ENCODE results near the gene HEXD. TPM values are rescaled to one million over a fixed set of nuclear protein-coding genes. Genes with fewer than 3 reads are reported as not detected.
"Not testable (repeated sequence)": the region's sequence is repeated elsewhere in the genome, so short reads cannot be mapped to it uniquely, and the experiment has no call there.

The HEXD gene
- total RNA-seq, 1 experiment from 2014 or later: 14.1 TPM

DNA sequence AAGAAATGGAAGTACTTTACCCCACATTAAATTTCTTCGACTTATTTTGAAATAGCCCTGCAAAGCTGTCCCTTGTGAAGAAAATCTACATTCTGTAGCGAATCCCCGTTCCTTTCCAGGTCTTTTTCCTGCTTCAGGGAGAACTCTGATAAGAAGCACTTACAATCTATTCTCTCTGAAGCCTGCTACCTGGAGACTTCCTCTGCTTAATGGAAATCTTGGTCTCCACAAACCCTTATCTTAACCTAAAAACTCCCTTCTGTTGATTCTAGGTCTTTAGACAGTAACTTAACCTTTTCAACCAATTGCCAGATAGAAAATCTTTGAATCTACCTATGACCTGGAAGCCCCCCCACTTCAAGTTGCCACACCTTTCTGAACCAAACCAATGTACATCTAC is 34.0 kb downstream of the HEXD start:
- DNase-seq (ENCODE audit: extremely low read depth, low read depth): no peak

DNA sequence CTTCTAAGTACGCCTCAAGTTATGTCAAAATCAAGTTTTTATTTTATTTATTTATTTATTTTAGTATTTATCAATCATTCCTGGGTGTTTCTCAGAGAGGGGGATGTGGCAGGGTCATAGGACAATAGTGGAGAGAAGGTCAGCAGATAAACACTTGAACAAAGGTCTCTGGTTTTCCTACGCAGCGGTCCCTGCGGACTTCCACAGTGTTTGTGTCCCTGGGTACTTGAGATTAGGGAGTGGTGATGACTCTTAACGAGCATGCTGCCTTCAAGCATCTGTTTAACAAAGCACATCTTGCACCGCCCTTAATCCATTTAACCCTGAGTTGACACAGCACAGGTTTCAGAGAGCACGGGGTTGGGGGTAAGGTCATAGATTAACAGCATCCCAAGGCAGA is 35.0 kb downstream of the HEXD start:
- not testable (repeated sequence) for DNase-seq (ENCODE audit: extremely low read depth, low read depth)

DNA sequence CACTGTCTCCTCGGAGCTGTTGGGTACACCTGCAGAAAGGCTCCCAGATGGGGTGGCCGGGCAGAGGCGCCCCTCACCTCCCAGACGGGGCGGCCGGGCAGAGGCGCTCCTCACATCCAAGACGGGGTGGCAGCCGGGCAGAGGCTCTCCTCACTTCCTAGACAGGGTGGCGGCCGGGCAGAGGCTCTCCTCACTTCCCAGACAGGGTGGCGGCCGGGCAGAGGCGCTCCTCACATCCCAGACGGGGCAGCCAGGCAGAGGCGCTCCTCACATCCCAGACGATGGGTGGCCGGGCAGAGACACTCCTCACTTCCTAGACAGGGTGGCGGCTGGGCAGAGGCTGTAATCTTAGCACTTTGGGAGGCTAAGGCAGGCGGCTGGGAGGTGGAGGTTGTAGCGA is 35.6 kb downstream of the HEXD start:
- DNase-seq (ENCODE audit: extremely low read depth, low read depth): not testable (repeated sequence)

DNA sequence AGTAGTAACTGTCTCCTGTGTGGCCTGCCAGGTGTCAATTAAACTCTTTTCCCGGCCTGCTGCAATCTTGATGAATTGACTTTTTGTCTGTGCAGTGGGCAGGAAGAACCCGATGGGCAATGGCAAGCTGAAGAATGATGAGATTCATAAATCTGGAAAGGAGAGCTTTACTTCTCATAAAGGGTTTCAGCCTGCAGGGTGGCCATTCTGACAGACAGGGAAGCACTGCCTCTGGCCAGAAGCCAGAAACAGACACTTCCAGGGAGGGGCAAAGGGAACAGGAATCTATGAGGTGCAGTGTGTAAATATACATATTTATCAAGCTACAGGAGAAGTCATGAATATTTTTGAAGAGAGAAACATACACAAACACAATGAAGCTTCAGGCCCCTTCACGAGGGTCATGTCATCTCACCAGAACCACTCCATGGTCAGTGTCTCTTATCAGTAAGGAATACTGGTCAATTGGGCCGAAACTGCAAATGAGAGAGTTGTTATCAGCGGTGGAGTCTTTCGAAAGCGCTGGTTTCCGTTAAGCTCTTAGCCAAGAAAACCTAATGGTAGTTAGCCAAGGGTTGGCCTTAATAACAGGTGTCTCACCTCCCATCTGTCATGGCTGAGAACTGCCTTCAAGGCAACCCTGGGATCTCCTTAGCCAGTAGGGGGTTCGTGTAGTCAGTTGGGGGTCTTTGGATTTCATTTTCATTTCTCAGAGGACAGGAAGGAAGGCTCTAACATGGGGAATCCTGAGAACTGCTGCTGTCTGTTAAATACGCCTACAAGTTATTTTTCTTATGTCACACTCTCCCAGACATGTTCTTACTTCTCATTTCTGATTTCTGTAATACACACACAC is 39.2 kb downstream of the HEXD start:
- no peak for DNase-seq (ENCODE audit: extremely low read depth, low read depth)

DNA sequence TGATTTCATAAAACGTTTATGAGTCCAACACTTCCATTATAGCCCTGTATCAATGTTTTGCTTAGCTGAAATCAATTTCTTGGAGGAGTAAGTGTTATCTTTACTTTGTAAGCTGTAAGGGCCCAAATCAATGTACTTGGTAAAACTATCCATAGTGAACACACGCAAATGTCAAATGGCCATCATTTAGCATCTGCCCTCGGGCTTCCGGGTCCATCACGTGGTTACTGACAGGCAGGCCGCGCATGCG is 39.7 kb downstream of the HEXD start:
- no peak for DNase-seq (ENCODE audit: extremely low read depth, low read depth)

DNA sequence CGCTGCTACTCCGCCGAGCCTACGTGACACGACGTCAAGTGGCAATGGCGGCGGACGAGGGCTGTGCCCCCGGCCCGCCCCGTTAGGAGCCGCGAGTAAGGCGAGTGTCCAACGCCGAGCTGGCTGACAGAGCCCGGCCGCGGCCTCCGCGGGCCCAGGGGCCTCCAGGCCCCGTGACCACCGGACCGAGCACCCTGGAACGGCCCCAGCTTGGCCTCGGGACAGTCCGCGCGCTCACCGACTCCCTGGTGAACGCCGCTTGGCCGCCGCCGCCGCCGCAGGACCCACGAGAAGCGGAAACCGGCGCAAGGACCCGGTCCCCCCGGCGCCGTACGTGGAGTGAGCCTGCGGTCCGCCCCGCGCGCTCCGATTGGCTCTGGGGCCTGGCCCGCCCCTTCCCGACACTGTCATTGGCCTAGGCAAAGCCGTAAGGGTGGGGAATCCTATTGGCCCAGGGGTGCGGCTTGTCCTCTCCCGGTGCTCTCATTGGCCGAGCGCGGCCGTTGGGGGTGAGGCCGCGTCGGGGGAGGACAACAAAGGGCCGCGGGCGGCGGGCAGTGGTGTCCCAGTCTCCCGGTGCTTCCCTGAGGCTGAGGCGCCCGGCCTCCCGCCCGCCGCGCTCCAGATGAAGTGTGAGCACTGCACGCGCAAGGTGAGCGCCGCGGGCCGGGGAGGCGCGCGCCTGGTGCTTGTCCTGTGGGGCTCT is 40.2 kb downstream of the HEXD start, which contains the start of gene NARF:
Gene NARF (plus strand): TSS at position 563 of the 706 bp plus-strand sequence. CDS start 63 bp downstream, at position 626.
- peak; percentile 98 for DNase-seq (ENCODE audit: extremely low read depth, low read depth)

DNA sequence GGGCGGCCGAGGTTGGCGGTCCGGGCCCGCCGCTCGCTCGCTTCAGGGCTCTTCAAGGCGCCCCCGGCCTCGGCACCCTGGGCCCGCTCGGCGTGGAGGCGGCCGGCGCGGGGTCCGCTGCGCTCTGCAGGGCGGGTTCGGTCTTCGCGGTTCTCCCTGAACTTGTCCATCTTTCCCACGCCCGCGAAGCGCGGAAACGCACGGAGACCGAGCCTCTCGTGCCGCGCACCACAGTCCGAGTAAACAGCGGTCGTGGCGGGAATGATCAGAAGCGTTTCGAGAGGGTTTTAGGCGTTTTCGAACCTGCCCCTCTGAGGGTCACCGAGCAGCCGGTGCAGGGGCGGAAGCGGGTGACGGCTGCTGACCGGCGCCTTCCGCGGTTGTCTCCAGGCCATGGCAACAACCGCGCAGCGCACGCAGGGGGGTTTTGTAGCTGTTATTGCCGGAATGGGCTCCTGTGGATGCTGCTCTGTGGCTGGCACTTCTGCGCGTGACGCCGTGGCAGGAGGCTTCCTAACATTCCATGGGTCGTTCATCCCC is 40.8 kb downstream of the HEXD start:
- DNase-seq (ENCODE audit: extremely low read depth, low read depth): no peak

DNA sequence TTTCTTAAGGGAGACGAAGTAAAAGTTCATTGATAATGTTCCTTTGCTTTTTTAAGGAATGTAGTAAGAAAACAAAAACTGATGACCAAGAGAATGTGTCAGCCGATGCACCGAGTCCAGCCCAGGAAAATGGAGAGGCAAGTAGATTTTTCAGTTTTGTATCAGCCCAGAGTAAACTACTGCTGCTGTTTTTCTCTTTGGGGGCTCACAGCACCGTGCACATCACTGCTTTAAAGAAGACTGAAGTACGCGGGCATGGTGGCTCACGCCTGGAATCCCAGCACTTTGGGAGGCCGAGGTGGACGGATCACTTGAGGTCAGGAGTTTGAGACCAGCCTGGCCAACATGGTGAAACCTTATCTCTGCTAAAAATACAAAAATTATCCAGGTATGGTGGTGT is 41.8 kb downstream of the HEXD start:
- not testable (repeated sequence) for DNase-seq (ENCODE audit: extremely low read depth, low read depth)

DNA sequence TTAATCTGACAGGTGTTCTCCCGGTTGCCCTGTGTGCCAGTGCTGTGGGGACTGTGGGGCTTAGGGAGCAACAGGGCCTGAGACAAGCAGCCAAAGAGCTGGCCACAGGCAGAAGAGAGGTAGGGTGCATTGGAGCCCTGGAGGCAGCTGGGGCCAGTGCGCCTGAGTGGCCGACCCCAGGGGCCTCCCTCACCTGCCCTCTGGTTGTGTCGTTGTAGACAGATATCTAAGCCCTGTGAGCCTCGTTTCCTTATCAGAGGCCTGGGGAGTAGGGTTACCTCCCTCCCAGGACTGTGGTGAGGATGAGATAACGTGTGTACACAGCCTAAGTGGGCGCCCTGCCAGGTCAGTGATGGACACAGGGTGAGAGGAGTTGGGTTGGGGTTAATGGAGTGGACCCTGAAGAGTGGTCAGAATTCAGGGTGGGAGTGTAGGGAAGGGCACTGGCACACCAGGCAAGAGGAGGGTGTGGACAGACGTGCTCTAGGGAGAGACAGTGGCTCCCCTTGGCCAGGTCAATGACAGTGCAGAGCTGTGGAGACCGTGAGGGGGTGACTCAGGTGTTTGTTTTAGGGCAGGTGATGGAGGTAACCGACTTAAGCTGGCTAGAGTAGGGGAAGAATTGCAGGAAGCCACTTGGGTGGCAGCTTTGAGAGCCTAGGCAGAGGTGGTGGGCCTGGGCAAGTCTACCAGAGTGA is 43.8 kb downstream of the HEXD start:
- DNase-seq (ENCODE audit: extremely low read depth, low read depth): no peak

DNA sequence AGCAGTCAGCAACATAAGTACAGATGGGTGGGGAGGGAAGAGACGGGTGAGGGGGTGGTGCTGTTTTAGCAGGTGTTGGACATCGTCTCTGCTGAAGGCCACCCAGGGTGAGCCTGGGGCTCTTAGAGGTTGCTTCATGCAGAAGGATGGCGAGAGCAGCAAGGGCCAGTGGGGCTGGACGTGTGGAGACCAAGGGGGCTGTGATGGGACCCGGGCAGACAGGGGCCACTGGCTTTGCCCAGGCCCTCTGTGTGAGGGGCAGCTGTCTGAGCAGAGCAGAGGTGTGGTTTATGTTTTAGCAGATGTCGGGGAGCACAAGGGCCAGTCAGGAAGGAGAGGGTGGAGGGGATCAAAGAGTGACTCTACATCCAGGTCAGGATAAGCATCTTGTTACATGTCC is 45.2 kb downstream of the HEXD start:
- no peak for DNase-seq (ENCODE audit: extremely low read depth, low read depth)

DNA sequence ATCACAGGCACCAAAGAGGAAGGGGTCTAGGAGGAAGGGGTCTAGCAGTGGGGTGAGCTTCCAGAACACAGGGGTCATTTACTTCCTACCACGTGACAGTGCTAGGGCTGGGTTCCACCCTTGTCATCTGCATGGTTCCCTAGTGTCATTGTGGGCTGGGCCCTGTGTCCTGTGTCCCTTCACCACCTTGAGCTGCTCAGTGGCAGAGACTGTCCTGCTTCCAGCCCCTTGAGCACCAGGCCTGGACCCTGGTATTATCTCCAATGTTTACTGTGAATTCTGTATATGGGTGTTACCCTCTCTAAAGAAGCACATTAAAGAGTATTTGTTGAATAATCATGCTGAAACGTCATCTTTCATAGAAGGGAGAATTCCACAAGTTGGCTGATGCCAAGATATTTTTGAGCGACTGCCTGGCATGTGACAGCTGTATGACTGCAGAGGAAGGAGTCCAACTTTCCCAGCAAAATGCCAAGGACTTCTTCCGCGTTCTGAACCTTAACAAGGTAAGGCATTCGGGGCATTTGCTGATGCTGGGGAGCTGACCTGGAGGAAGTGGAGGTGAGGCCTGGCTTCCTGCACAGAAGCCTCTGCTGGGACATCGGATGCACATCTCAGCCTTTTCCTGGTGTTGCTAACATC is 45.9 kb downstream of the HEXD start:
- DNase-seq (ENCODE audit: extremely low read depth, low read depth): no peak

DNA sequence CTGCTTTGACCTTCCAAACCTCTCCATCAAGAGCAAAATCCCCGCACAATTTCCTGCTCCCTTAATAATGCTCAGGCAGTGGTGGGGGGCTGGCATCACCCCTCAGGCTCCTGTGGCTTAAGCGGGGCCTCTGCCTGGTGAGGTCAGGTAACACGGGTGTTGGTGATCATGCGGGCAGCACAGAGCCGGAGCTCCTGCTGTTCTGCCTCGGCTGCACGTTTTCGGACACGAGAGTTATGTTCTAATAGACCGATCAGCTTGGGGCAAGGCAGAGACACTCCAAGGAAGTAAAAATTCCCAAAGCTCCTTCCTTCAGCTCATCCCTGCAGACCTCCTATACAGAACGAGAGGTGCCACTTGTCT is 46.4 kb downstream of the HEXD start:
- no peak for DNase-seq (ENCODE audit: extremely low read depth, low read depth)

DNA sequence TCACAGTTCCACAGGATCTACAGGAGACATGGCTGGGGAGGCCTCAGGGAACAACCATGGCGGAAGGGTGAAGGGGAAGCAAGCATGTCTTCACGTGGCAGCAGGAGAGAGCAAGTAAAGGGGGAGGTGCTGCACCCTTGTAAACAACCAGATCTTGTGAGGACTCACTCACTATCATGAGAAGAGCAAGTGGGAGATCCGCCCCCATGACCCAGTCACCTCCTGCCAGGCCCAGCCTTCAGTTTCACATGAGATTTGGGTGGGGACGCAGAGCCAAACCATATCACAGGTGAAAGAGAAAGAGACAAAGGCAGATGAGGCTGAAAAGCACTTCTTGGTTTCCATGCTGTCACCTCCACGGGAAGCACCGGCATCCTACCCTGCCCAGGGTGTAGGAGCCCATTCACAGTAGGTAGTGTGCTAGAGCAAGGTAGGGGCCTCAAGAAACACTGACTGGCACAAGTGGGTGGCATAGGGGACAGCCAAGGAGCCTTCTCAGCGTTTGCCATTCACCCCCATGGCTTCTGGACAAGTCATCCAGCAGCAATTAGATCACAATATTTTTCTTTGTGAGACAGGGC is 47.0 kb downstream of the HEXD start:
- no peak for DNase-seq (ENCODE audit: extremely low read depth, low read depth)

DNA sequence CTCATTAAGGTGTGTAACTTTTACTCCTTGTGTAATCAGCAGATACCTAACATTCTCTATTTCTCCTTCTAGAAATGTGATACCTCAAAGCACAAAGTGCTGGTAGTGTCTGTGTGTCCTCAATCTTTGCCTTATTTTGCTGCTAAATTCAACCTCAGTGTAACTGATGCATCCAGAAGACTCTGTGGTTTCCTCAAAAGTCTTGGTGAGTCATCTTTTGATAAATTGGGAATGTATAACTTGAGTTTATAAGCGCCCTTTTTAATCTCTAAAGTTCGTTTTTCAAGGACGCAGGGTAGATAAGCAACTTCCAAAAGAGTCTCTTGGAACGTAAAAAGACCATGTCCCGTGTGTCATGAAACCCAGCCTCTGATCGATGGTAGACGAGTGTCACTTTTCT is 50.5 kb downstream of the HEXD start:
- no peak for DNase-seq (ENCODE audit: extremely low read depth, low read depth)

DNA sequence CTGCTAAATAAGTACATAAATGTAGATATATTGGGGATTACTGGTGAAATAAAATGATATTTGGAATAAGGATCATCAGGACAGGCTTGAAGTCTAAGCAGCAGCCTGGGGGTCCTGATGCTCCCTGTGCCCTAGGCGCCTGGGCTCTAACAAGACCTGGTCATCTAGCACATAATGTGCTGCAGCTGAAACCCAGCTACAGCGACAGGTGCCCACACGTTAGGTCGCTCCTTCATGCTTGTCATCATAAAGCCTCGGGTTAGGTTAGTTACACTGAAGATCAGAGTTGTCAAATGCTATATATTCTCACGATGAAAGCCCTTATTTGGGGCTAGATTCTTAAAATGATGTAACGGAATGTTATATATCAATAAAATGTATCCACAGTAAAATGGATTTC is 51.9 kb downstream of the HEXD start:
- DNase-seq (ENCODE audit: extremely low read depth, low read depth): no peak

DNA sequence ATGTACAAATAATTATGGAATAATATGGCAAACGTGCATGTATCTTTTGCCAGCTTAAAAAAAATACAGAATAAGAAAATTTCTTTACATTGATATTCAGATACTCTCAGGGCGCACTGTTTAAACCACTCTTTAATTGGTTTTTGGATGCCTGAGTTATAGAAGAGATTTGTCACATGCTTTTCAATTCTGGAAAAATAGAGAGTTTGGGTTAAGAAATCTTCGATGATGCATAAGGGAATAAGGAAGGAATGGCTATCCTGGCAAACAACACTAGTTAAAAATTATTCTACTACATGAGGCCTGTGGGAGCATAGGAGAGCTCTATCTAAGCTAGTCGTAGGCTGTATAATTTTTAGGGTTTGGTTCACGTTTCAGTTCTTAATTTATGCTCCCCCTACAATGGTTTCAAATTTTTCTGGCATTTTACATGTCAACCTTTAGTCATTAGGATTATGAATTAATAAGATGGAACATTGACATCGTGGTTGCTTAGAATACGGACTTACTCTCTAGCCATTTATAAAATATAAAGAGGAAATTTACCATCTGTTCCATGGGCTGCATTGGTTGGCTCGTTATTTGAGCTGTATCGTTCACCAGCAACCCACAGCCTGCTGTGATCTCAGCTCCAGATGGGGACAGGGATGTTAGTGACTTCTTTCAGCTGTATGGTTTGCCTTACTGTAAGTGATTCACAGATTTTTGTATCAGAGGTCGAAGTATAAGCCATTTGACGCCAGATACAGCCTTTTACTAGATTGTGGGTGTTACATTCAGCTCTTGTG is 56.3 kb downstream of the HEXD start:
- no peak for DNase-seq (ENCODE audit: extremely low read depth, low read depth)

DNA sequence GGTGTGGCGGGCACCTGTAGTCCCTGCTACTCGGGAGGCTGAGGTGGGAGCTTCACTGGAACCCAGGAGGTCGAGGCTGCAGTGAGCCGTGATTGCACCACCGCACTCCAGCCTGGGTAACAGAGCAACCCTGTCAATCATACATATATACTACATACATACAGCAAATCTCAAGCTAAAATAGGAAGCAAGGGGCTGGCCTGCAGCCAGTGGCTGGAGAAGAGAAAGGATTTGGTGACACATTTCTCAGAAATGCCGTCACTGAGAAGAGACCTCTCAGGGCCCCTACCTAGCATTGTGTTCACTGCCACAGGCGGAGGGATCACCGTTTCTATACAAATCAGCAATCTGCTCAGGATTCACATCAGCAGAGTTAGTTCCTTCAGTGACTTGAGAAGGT is 57.3 kb downstream of the HEXD start:
- no peak for DNase-seq (ENCODE audit: extremely low read depth, low read depth)

DNA sequence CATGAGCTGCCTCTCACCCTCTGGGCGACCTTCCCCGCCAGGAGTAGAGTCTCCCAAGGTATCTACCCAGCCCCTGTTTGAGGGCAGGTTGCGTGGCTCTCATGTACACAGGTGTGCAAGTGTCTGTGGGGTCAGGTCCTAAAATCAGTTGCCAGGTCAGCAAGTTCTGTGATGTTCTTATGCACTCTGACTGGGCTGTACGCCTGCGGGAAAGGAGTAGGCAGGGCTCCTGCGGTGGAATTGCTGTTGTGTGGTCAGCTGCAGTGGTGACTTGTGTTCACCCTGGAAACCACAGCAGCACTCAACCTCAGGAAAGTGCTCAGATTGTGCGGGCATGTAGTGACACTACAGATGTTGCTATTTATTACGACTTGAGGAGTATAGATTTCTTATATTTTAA is 59.8 kb downstream of the HEXD start:
- DNase-seq (ENCODE audit: extremely low read depth, low read depth): no peak

DNA sequence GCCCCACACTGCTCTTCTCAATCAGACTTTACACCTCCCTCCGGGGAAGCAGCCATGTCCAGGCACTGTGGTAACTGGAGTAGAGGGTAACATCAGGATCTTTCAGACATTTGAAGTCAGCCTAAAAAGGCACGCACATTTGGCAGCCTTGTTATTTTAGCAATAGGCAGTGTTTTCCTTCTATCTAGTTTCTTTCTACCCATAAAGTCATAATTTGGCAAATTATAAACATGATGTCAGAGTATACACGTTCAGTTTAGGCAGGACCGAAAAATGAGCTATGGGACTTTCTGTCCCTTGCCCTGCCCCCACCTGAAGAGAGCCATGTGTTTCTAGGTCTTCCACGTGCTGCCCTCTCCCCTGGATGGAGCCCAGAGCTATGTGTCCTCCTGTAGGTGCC is 61.5 kb downstream of the HEXD start:
- no peak for DNase-seq (ENCODE audit: extremely low read depth, low read depth)

DNA sequence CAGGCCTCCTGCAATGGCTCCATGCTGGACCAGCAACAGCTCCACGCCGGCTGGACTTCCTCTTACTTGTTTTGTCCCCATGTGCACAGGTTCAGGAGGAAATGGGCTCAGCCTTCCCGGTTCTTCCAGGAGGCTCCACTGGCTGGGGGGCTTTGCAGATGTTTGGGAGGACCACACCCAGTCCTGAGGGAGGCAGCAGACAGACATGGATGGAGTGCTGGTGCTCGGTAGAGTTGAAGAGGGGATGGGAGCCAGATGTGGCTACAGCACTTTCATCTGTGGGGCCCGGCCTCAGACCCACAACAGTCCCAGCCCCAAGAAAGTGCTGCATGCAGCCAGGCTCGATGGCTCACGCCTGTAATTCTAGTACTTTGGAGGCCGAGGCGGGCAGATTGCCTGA is 62.2 kb downstream of the HEXD start:
- DNase-seq (ENCODE audit: extremely low read depth, low read depth): no peak
